ENCODE results near the gene ELK4. TPM values are rescaled to one million over a fixed set of nuclear protein-coding genes. Genes with fewer than 3 reads are reported as not detected.
A peak's percentile ranks its signal among the peaks of the same experiment; 100 is the strongest.

The ELK4 gene
- total and polyA plus RNA-seq, 2 experiments from 2014 or later: 5.1 to 19.7 TPM

- Histone ChIP-seq H4K20me1 (replicated peaks; ENCODE audit: insufficient read depth) (peaks cover 59% of the 10 kb centered on the region), H3K79me2 (replicated peaks; ENCODE audit: insufficient read depth) (peaks cover 95% of the 10 kb centered on the region), H3K36me3 (ENCODE audit: insufficient read depth) (peaks cover 5% of the 10 kb centered on the region; the same call in 1 of the 2 replicates), H3K27ac (ENCODE audit: low read depth) (peak overlapping the region; percentile 57; the same call in 1 of the 2 replicates), H3K4me1 (ENCODE audit: insufficient read depth) (peaks cover 8% of the 10 kb centered on the region), H3K27me3 (ENCODE audit: insufficient read depth) (no peaks in the 10 kb centered on the region), H3K4me2 (no peak overlapping the region), H3K9me2 (ENCODE audit: insufficient read depth) (no peaks in the 10 kb centered on the region), H3K4me3 (no peak overlapping the region), H3F3A (replicated peaks; ENCODE audit: low read depth) (0 out of 2 replicates have a peak, but pooled peaks cover 5% of the 10 kb centered on the region), H2AFZ (no peak overlapping the region)
- Mint-ChIP-seq H3K4me1 (peaks cover 23% of the 10 kb centered on the region), H3K27ac (no peak overlapping the region; the same call in 1 of the 2 replicates), H3K4me3 (no peak overlapping the region), H3K36me3 (ENCODE audit: low read depth) (peaks cover 20% of the 10 kb centered on the region), H3K27me3 (ENCODE audit: insufficient read depth, low read depth, poor library complexity) (peaks cover 8% of the 10 kb centered on the region), H3K9me3 (no peaks in the 10 kb centered on the region)
- ATAC-seq (no peak), DNase-seq (ENCODE audit: low spot score) (no peak)
- TF ChIP-seq ZNF462 (CRISPR knock-in tag; IDR thresholded peaks at IDR 0.05): no peak
Observed at GRCh38 chr1:205626216-205626615, 5.6 kb downstream of the ELK4 start.

GRCh38 chr1:205623646-205624045, 8.2 kb downstream of the ELK4 start:
- Histone ChIP-seq H4K20me1 (replicated peaks; ENCODE audit: insufficient read depth) (peaks cover 59% of the 10 kb centered on the region), H3K4me3 (no peak overlapping the region), H3F3A (replicated peaks; ENCODE audit: low read depth) (0 out of 2 replicates have a peak, but pooled peaks cover 5% of the 10 kb centered on the region), H3K4me1 (ENCODE audit: insufficient read depth) (no peaks in the 10 kb centered on the region), H2AFZ (no peak overlapping the region), H3K36me3 (ENCODE audit: insufficient read depth) (peaks cover 20% of the 10 kb centered on the region), H3K4me2 (no peak overlapping the region), H3K27ac (ENCODE audit: low read depth) (no peak overlapping the region; the same call in 1 of the 2 replicates), H3K27me3 (ENCODE audit: insufficient read depth) (no peaks in the 10 kb centered on the region), H3K79me2 (replicated peaks; ENCODE audit: insufficient read depth) (peaks cover 80% of the 10 kb centered on the region), H3K9me2 (ENCODE audit: insufficient read depth) (no peaks in the 10 kb centered on the region)
- no peak for ATAC-seq
- Mint-ChIP-seq H3K27me3 (ENCODE audit: insufficient read depth, low read depth, poor library complexity) (peaks cover 3% of the 10 kb centered on the region), H3K4me1 (peaks cover 14% of the 10 kb centered on the region), H3K9me3 (no peaks in the 10 kb centered on the region), H3K27ac (no peak overlapping the region), H3K4me3 (no peak overlapping the region), H3K36me3 (ENCODE audit: low read depth) (peaks cover 40% of the 10 kb centered on the region)
- TF ChIP-seq ZNF331 (CRISPR knock-in tag; IDR thresholded peaks at IDR 0.05; ENCODE audit: low read depth): no peak
- TF ChIP-seq STAT1 (IDR thresholded peaks at IDR 0.05; ENCODE audit: unreplicated experiment): no peak
- no peak for TF ChIP-seq POLR2AphosphoS5 (IDR thresholded peaks at IDR 0.05; ENCODE audit: low read depth)
- no peak for TF ChIP-seq CREB1 (CRISPR knock-in tag; IDR thresholded peaks at IDR 0.05; ENCODE audit: low read depth)
- no peak for TF ChIP-seq REST (IDR thresholded peaks at IDR 0.05; ENCODE audit: unreplicated experiment)
- DNase-seq (ENCODE audit: low spot score): no peak

Data from GM23338 (cell line).